ENCODE results near the gene GIMAP2. TPM values are rescaled to one million over a fixed set of nuclear protein-coding genes. Genes with fewer than 3 reads are reported as not detected.
"Not testable (repeated sequence)": the region's sequence is repeated elsewhere in the genome, so short reads cannot be mapped to it uniquely, and the experiment has no call there.

Gene GIMAP2
- total RNA-seq, 1 donor from 2014 or later = 9.6 TPM

GRCh38 chr7:150668977-150669376 lies 16.5 kb upstream of the GIMAP2 start:
- no peak for TF ChIP-seq POLR2AphosphoS5 (IDR thresholded peaks at IDR 0.05; ENCODE audit: insufficient read depth in 1 of 2, low read depth in 1 of 2)
- TF ChIP-seq POLR2A (IDR thresholded peaks at IDR 0.05) = no peak
- TF ChIP-seq, protein P1, sequence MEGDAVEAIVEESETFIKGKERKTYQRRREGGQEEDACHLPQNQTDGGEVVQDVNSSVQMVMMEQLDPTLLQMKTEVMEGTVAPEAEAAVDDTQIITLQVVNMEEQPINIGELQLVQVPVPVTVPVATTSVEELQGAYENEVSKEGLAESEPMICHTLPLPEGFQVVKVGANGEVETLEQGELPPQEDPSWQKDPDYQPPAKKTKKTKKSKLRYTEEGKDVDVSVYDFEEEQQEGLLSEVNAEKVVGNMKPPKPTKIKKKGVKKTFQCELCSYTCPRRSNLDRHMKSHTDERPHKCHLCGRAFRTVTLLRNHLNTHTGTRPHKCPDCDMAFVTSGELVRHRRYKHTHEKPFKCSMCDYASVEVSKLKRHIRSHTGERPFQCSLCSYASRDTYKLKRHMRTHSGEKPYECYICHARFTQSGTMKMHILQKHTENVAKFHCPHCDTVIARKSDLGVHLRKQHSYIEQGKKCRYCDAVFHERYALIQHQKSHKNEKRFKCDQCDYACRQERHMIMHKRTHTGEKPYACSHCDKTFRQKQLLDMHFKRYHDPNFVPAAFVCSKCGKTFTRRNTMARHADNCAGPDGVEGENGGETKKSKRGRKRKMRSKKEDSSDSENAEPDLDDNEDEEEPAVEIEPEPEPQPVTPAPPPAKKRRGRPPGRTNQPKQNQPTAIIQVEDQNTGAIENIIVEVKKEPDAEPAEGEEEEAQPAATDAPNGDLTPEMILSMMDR (IDR thresholded peaks at IDR 0.05) = no peak
- intact Hi-C loops (cut with DNase I) = no loop called here
- DNase-seq (ENCODE audit: extremely low spot score in 2 of 2) = no peak

DNA sequence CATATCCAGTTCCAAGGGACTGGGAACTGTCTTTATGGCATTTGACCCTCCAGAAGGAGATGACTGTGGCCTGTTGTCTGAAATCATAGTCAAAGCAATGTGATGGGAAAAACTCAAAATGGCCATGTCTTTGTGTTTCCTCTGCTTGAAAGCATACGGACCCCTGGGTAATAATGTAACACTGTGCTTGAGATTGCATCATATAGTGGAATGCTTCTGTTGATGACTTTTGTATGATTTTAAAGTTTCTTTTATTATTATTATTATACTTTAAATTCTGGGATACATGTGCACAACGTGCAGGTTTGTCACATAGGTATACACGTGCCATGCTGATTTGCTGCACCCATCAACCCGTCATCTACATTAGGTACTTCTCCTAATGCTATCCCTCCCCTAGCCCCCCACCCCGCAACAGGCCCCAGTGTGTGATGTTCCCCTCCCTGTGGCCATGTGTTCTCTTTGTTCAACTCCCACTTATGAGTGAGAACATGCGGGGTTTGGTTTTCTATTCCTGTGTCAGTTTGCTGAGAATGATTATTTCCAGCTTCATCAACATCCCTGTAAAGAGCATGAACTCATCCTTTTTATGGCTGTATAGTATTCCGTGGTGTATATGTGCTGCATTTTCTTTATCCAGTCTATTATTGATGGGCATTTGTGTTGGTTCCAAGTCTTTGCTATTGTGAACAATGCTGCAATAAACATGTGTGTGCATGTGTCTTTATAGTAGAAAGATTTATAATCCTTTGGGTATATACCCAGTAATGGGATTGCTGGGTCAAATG lies 13.5 kb upstream of the GIMAP2 start:
- H3K4me1 ChIP-seq; H3K9me3 ChIP-seq; H3K27ac ChIP-seq; H3K4me3 ChIP-seq; intact Hi-C loops (cut with DNase I); H3K27me3 ChIP-seq; DNase-seq (ENCODE audit: extremely low spot score in 2 of 2); H3K36me3 ChIP-seq: not testable (repeated sequence)

More at GRCh38 chr7:150668977-150669376, 16.5 kb upstream of the GIMAP2 start:
- Histone ChIP-seq H3K9me3 (no peaks in the 10 kb centered on the region), H3K4me1 (no peaks in the 10 kb centered on the region), H3K27ac (no peak overlapping the region), H3K36me3 (no peaks in the 10 kb centered on the region), H3K27me3 (no peaks in the 10 kb centered on the region), H3K4me3 (no peak overlapping the region)

- intact Hi-C loops (cut with DNase I) = no loop called here
- no peak for DNase-seq (ENCODE audit: extremely low spot score in 2 of 2)
- Histone ChIP-seq H3K4me1 (peaks cover 4% of the 10 kb centered on the region), H3K9me3 (no peaks in the 10 kb centered on the region), H3K27me3 (no peaks in the 10 kb centered on the region), H3K4me3 (no peak overlapping the region), H3K27ac (no peak overlapping the region), H3K36me3 (no peaks in the 10 kb centered on the region)
- TF ChIP-seq POLR2AphosphoS5 (IDR thresholded peaks at IDR 0.05; ENCODE audit: insufficient read depth in 1 of 2, low read depth in 1 of 2) (no peak), POLR2A (IDR thresholded peaks at IDR 0.05) (no peak)
- TF ChIP-seq, protein P1 (IDR thresholded peaks at IDR 0.05) = no peak
Measured at GRCh38 chr7:150675714-150676113, 9.8 kb upstream of the GIMAP2 start.

- H3K4me3 ChIP-seq; H3K27ac ChIP-seq; H3K9me3 ChIP-seq; H3K36me3 ChIP-seq; H3K27me3 ChIP-seq; intact Hi-C loops (cut with DNase I); H3K4me1 ChIP-seq; DNase-seq (ENCODE audit: extremely low spot score in 2 of 2): not testable (repeated sequence)
Measured at GRCh38 chr7:150676276-150676675, 9.2 kb upstream of the GIMAP2 start.

DNA sequence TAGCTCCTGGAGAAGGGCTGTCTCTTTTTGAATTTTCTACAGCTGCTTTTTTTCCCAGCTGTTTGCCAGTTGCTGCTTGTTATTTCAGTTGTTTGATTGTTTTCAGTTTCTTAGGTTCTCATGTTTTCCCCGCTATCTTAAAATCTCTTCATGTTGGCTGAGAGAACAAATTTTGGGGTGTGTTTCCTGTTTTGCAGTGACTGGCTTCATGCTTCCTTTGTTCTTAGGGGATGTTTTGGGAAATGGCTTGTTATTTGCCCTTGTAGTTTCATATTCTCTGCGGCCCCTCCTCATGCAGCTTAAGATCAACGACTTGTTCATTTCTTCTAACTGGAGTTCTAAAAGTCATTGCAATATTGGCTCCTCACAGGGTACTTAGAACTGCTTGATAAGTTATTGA lies 8.7 kb upstream of the GIMAP2 start:
- DNase-seq (ENCODE audit: extremely low spot score in 2 of 2); intact Hi-C loops (cut with DNase I); H3K9me3 ChIP-seq; H3K36me3 ChIP-seq; H3K27me3 ChIP-seq; H3K4me1 ChIP-seq; H3K4me3 ChIP-seq; H3K27ac ChIP-seq: not testable (repeated sequence)

DNA sequence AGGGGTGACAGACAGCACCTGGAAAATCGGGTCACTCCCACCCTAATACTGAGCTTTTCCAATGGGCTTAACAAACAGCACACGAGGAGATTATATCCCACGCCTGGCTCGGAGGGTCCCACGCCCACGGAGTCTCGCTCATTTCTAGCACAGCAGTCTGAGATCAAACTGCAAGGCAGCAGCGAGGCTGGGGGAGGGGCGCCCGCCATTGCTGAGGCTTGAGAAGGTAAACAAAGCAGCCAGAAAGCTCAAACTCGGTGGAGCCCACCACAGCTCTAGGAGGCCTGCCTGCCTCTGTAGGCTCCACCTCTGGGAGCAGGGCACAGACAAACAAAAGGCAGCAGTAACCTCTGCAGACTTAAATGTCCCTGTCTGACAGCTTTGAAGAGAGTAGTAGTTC lies 6.9 kb upstream of the GIMAP2 start:
- intact Hi-C loops (cut with DNase I); H3K36me3 ChIP-seq; H3K9me3 ChIP-seq; H3K4me3 ChIP-seq; DNase-seq (ENCODE audit: extremely low spot score in 2 of 2); H3K27ac ChIP-seq; H3K27me3 ChIP-seq; H3K4me1 ChIP-seq: not testable (repeated sequence)

DNA sequence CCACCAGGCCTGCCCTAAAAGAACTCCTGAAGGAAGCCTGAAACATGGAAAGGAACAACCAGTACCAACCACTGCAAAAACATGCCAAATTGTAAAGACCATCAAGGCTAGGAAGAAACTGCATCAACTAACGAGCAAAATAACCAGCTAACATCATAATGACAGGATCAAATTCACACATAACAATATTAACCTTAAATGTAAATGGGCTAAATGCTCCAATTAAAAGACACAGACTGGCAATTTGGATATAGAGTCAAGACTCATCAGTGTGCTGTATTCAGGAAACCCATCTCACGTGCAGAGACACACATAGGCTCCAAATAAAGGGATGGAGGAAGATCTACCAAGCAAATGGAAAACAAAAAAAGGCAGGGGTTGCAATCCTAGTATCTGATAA lies 5.1 kb upstream of the GIMAP2 start:
- H3K9me3 ChIP-seq; H3K4me3 ChIP-seq; DNase-seq (ENCODE audit: extremely low spot score in 2 of 2); H3K27me3 ChIP-seq; H3K4me1 ChIP-seq; H3K36me3 ChIP-seq; intact Hi-C loops (cut with DNase I); H3K27ac ChIP-seq: not testable (repeated sequence)
